ENCODE data around the gene LTV1. TPM values are rescaled to one million over a fixed set of nuclear protein-coding genes. Genes with fewer than 3 reads are reported as not detected.
"Not testable (repeated sequence)": the region's sequence is repeated elsewhere in the genome, so short reads cannot be mapped to it uniquely, and the experiment has no call there.

Gene LTV1
- total RNA-seq, 1 donor, result 18.8 TPM

- Histone ChIP-seq H3K4me3 (ENCODE audit: low read length) (no peak overlapping the region), H3K27me3 (ENCODE audit: insufficient read depth, low read length) (no peaks in the 10 kb centered on the region), H3K4me1 (ENCODE audit: insufficient read depth, low read length) (no peaks in the 10 kb centered on the region), H3K9me3 (ENCODE audit: low read depth, low read length) (no peaks in the 10 kb centered on the region)
Measured at GRCh38 chr6:143823548-143823947, 19.6 kb upstream of the LTV1 start.

- no peaks in the 10 kb centered on the region for H3K4me1 ChIP-seq (ENCODE audit: insufficient read depth, low read length)
- no peaks in the 10 kb centered on the region for H3K27me3 ChIP-seq (ENCODE audit: insufficient read depth, low read length)
- H3K9me3 ChIP-seq (ENCODE audit: low read depth, low read length), result no peaks in the 10 kb centered on the region
- no peak overlapping the region for H3K4me3 ChIP-seq (ENCODE audit: low read length)
Measured at GRCh38 chr6:143828572-143828971, 14.6 kb upstream of the LTV1 start.

- Histone ChIP-seq H3K4me3 (ENCODE audit: low read length) (no peak overlapping the region), H3K4me1 (ENCODE audit: insufficient read depth, low read length) (no peaks in the 10 kb centered on the region), H3K9me3 (ENCODE audit: low read depth, low read length) (no peaks in the 10 kb centered on the region), H3K27me3 (ENCODE audit: insufficient read depth, low read length) (no peaks in the 10 kb centered on the region)
Measured at GRCh38 chr6:143836150-143836549, 7.0 kb upstream of the LTV1 start.

GRCh38 chr6:143838395-143838794, 4.7 kb upstream of the LTV1 start:
- Histone ChIP-seq H3K9me3 (ENCODE audit: low read depth, low read length) (no peaks in the 10 kb centered on the region), H3K4me1 (ENCODE audit: insufficient read depth, low read length) (peaks cover 6% of the 10 kb centered on the region), H3K27me3 (ENCODE audit: insufficient read depth, low read length) (no peaks in the 10 kb centered on the region), H3K4me3 (ENCODE audit: low read length) (no peak overlapping the region)

GRCh38 chr6:143839196-143839595, 3.9 kb upstream of the LTV1 start:
- no peak overlapping the region for H3K4me3 ChIP-seq (ENCODE audit: low read length)

GRCh38 chr6:143840595-143841265, 2.4 kb upstream of the LTV1 start:
- H3K4me3 ChIP-seq (ENCODE audit: low read length), result no peak overlapping the region
- no peaks in the 10 kb centered on the region for H3K9me3 ChIP-seq (ENCODE audit: low read depth, low read length)
- peaks cover 26% of the 10 kb centered on the region for H3K4me1 ChIP-seq (ENCODE audit: insufficient read depth, low read length)
- no peaks in the 10 kb centered on the region for H3K27me3 ChIP-seq (ENCODE audit: insufficient read depth, low read length)

More at GRCh38 chr6:143839196-143839595, 3.9 kb upstream of the LTV1 start:
- peaks cover 14% of the 10 kb centered on the region for H3K4me1 ChIP-seq (ENCODE audit: insufficient read depth, low read length)
- no peaks in the 10 kb centered on the region for H3K27me3 ChIP-seq (ENCODE audit: insufficient read depth, low read length)
- no peaks in the 10 kb centered on the region for H3K9me3 ChIP-seq (ENCODE audit: low read depth, low read length)

- peak overlapping the region; percentile 91 for H3K4me3 ChIP-seq (ENCODE audit: low read length)
- H3K4me1 ChIP-seq (ENCODE audit: insufficient read depth, low read length), result peaks cover 26% of the 10 kb centered on the region
- H3K9me3 ChIP-seq (ENCODE audit: low read depth, low read length), result no peaks in the 10 kb centered on the region
- H3K27me3 ChIP-seq (ENCODE audit: insufficient read depth, low read length), result no peaks in the 10 kb centered on the region
Measured at GRCh38 chr6:143842461-143842901, 657 bp upstream of the LTV1 start.

- no peaks in the 10 kb centered on the region for H3K9me3 ChIP-seq (ENCODE audit: low read depth, low read length)
- peak overlapping the region; percentile 91 for H3K4me3 ChIP-seq (ENCODE audit: low read length)
- peaks cover 26% of the 10 kb centered on the region for H3K4me1 ChIP-seq (ENCODE audit: insufficient read depth, low read length)
- no peaks in the 10 kb centered on the region for H3K27me3 ChIP-seq (ENCODE audit: insufficient read depth, low read length)
Measured at GRCh38 chr6:143843677-143843999, 500 bp downstream of the LTV1 start.

GRCh38 chr6:143844006-143844405, 868 bp downstream of the LTV1 start:
- peaks cover 26% of the 10 kb centered on the region for H3K4me1 ChIP-seq (ENCODE audit: insufficient read depth, low read length)
- no peaks in the 10 kb centered on the region for H3K9me3 ChIP-seq (ENCODE audit: low read depth, low read length)
- H3K4me3 ChIP-seq (ENCODE audit: low read length), result peak overlapping the region; percentile 91
- H3K27me3 ChIP-seq (ENCODE audit: insufficient read depth, low read length), result no peaks in the 10 kb centered on the region

- H3K4me3 ChIP-seq (ENCODE audit: low read length), result no peak overlapping the region
- peaks cover 26% of the 10 kb centered on the region for H3K4me1 ChIP-seq (ENCODE audit: insufficient read depth, low read length)
- no peaks in the 10 kb centered on the region for H3K9me3 ChIP-seq (ENCODE audit: low read depth, low read length)
- H3K27me3 ChIP-seq (ENCODE audit: insufficient read depth, low read length), result no peaks in the 10 kb centered on the region
Measured at GRCh38 chr6:143845033-143845432, 1.9 kb downstream of the LTV1 start.

GRCh38 chr6:143851706-143852105, 8.6 kb downstream of the LTV1 start:
- not testable (repeated sequence) for H3K27me3 ChIP-seq (ENCODE audit: insufficient read depth, low read length); H3K9me3 ChIP-seq (ENCODE audit: low read depth, low read length); H3K4me3 ChIP-seq (ENCODE audit: low read length); H3K4me1 ChIP-seq (ENCODE audit: insufficient read depth, low read length)

- not testable (repeated sequence) for H3K9me3 ChIP-seq (ENCODE audit: low read depth, low read length); H3K4me3 ChIP-seq (ENCODE audit: low read length); H3K4me1 ChIP-seq (ENCODE audit: insufficient read depth, low read length); H3K27me3 ChIP-seq (ENCODE audit: insufficient read depth, low read length)
Measured at GRCh38 chr6:143855057-143855456, 11.9 kb downstream of the LTV1 start.

- H3K4me3 ChIP-seq (ENCODE audit: low read length); H3K9me3 ChIP-seq (ENCODE audit: low read depth, low read length); H3K4me1 ChIP-seq (ENCODE audit: insufficient read depth, low read length); H3K27me3 ChIP-seq (ENCODE audit: insufficient read depth, low read length): not testable (repeated sequence)
Measured at GRCh38 chr6:143856762-143857161, 13.6 kb downstream of the LTV1 start.

- Histone ChIP-seq H3K4me3 (ENCODE audit: low read length) (no peak overlapping the region), H3K9me3 (ENCODE audit: low read depth, low read length) (no peaks in the 10 kb centered on the region), H3K27me3 (ENCODE audit: insufficient read depth, low read length) (no peaks in the 10 kb centered on the region), H3K4me1 (ENCODE audit: insufficient read depth, low read length) (no peaks in the 10 kb centered on the region)
Measured at GRCh38 chr6:143857651-143858050, 14.5 kb downstream of the LTV1 start.

GRCh38 chr6:143859891-143860660, 16.9 kb downstream of the LTV1 start:
- H3K4me3 ChIP-seq (ENCODE audit: low read length), result no peak overlapping the region
- no peaks in the 10 kb centered on the region for H3K4me1 ChIP-seq (ENCODE audit: insufficient read depth, low read length)
- H3K27me3 ChIP-seq (ENCODE audit: insufficient read depth, low read length), result no peaks in the 10 kb centered on the region

GRCh38 chr6:143863771-143864170, 20.6 kb downstream of the LTV1 start:
- Histone ChIP-seq H3K4me1 (ENCODE audit: insufficient read depth, low read length) (no peaks in the 10 kb centered on the region), H3K9me3 (ENCODE audit: low read depth, low read length) (no peaks in the 10 kb centered on the region), H3K4me3 (ENCODE audit: low read length) (no peak overlapping the region), H3K27me3 (ENCODE audit: insufficient read depth, low read length) (no peaks in the 10 kb centered on the region)

More at GRCh38 chr6:143859891-143860660, 16.9 kb downstream of the LTV1 start:
- H3K9me3 ChIP-seq (ENCODE audit: low read depth, low read length), result no peaks in the 10 kb centered on the region

Data from mononuclear cell (primary cell).